Measurements from ENCODE around the gene PGRMC2.
"Not testable (repeated sequence)": the region's sequence is repeated elsewhere in the genome, so short reads cannot be mapped to it uniquely, and the experiment has no call there.

PGRMC2 gene

DNA sequence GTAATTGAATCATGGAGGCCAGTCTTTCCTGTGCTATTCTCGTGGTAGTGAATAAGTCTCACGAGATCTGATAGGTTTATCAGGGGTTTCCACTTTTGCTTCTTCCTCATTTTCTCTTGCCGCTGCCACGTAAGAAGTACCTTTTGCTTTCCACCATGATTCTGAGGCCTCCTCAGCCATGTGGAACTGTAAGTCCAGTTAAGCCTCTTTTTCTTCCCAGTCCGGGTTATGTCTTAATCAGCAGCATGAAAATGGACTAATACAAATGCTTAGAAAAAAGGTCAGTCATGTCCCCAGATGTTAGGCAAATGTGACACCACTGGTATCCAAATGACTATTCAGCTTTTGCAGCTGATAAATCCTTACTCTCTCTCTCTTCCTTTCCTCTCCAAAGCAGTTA lies 42.2 kb downstream of the PGRMC2 start:
- not testable (repeated sequence) for DNase-seq; H3K27me3 ChIP-seq (ENCODE audit: control insufficient read depth in 1 of 2, insufficient read depth in 1 of 2, low read length in 2 of 2); H3K18ac ChIP-seq (ENCODE audit: low read depth in 1 of 2, low read length in 2 of 2); H3K4me3 ChIP-seq (ENCODE audit: insufficient read depth in 1 of 2, low read depth in 1 of 2, low read length in 2 of 2); H3K4me2 ChIP-seq (ENCODE audit: low read length, poor library complexity, severe bottlenecking); H3K79me1 ChIP-seq (replicated peaks; ENCODE audit: low read length, poor library complexity, severe bottlenecking); H3K27ac ChIP-seq (ENCODE audit: low read length, poor library complexity, severe bottlenecking); H2BK15ac ChIP-seq (ENCODE audit: low read depth, poor library complexity, severe bottlenecking); H2BK12ac ChIP-seq (ENCODE audit: low read length in 2 of 2); H4K8ac ChIP-seq (ENCODE audit: low read length); H3K36me3 ChIP-seq (ENCODE audit: control insufficient read depth in 1 of 2, insufficient read depth in 2 of 2, low read depth in 1 of 2, low read length in 2 of 2); H2AFZ ChIP-seq (ENCODE audit: low read depth, low read length); H2BK5ac ChIP-seq (ENCODE audit: low read depth, low read length, poor library complexity, severe bottlenecking); H3K9ac ChIP-seq (ENCODE audit: low read length); H2BK120ac ChIP-seq (ENCODE audit: low read depth, low read length); H4K91ac ChIP-seq (ENCODE audit: low read length); H3K23ac ChIP-seq (ENCODE audit: low read length in 2 of 2); H3K14ac ChIP-seq (ENCODE audit: low read length in 2 of 2); H2AK5ac ChIP-seq (ENCODE audit: low read length, severe bottlenecking); H3K4ac ChIP-seq (ENCODE audit: low read depth in 1 of 2, low read length in 2 of 2)
- peaks cover 22% of the 10 kb centered on the region for H3K9me3 ChIP-seq (ENCODE audit: control insufficient read depth, low read length)
- peaks cover 10% of the 10 kb centered on the region for H3K4me1 ChIP-seq (ENCODE audit: control insufficient read depth, insufficient read depth, low read depth, low read length)
- 90% methylated on average over 5 of the region's 5 CpGs for WGBS

DNA sequence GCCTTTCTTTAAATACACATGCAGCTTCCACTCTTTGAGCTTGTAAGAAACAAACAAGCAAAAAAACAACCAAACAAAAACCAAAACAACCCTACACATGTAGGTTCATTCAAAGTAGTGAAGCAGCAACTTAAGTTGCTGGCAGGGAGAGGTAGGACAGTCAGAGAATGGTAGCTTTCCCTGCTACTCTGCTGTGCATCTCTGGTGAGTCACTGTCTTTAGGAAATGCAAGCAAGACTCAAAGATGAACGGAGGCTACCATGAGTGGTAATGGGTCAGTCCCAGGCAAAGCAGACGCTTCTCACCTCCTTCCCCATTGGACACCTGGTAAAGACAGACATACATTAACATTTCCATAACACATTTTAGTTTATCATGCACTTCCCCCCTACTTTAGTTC lies 43.2 kb downstream of the PGRMC2 start:
- H3K4me1 ChIP-seq (ENCODE audit: control insufficient read depth, insufficient read depth, low read depth, low read length), result peaks cover 12% of the 10 kb centered on the region
- no peak overlapping the region for H3K4me3 ChIP-seq (ENCODE audit: insufficient read depth in 1 of 2, low read depth in 1 of 2, low read length in 2 of 2)
- H3K18ac ChIP-seq (ENCODE audit: low read depth in 1 of 2, low read length in 2 of 2), result no peak overlapping the region
- no peak overlapping the region for H2BK15ac ChIP-seq (ENCODE audit: low read depth, poor library complexity, severe bottlenecking)
- 57% methylated on average over 2 of the region's 2 CpGs for WGBS
- no peak overlapping the region for H3K27ac ChIP-seq (ENCODE audit: low read length, poor library complexity, severe bottlenecking)
- H3K4ac ChIP-seq (ENCODE audit: low read depth in 1 of 2, low read length in 2 of 2), result no peak overlapping the region
- no peak overlapping the region for H3K9ac ChIP-seq (ENCODE audit: low read length)
- no peak overlapping the region for H3K4me2 ChIP-seq (ENCODE audit: low read length, poor library complexity, severe bottlenecking)
- no peak overlapping the region for H2BK120ac ChIP-seq (ENCODE audit: low read depth, low read length)
- no peak overlapping the region for H2AFZ ChIP-seq (ENCODE audit: low read depth, low read length)
- H3K23ac ChIP-seq (ENCODE audit: low read length in 2 of 2), result no peak overlapping the region
- no peak overlapping the region for H2BK5ac ChIP-seq (ENCODE audit: low read depth, low read length, poor library complexity, severe bottlenecking)
- H3K79me1 ChIP-seq (replicated peaks; ENCODE audit: low read length, poor library complexity, severe bottlenecking), result peaks cover 2% of the 10 kb centered on the region
- H3K14ac ChIP-seq (ENCODE audit: low read length in 2 of 2), result no peak overlapping the region
- peaks cover 17% of the 10 kb centered on the region for H3K9me3 ChIP-seq (ENCODE audit: control insufficient read depth, low read length)
- H4K8ac ChIP-seq (ENCODE audit: low read length), result no peak overlapping the region
- no peak overlapping the region for H2BK12ac ChIP-seq (ENCODE audit: low read length in 2 of 2)
- no peaks in the 10 kb centered on the region for H3K36me3 ChIP-seq (ENCODE audit: control insufficient read depth in 1 of 2, insufficient read depth in 2 of 2, low read depth in 1 of 2, low read length in 2 of 2)
- H2AK5ac ChIP-seq (ENCODE audit: low read length, severe bottlenecking), result no peak overlapping the region
- DNase-seq, result peak; percentile 30
- no peak overlapping the region for H4K91ac ChIP-seq (ENCODE audit: low read length)
- H3K27me3 ChIP-seq (ENCODE audit: control insufficient read depth in 1 of 2, insufficient read depth in 1 of 2, low read length in 2 of 2), result no peaks in the 10 kb centered on the region

DNA sequence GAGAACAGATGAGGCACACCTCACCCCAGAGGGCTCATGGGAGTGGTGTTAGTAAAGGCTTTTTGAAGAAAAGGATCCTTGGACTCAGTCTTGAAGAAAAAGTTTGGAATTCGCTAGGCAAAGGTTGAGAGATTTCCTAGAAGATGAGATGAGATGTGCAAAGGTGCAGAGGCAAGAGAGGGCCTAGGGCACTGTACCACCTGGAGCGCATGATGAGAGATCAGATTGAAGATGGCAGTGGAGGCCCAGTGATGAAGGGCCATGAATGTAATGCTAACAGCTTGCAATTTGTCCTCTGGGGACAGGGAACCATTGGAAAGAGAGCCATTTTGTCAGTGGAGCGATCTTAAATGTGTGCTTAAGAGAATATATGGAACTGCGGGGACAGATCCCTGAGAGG lies 45.0 kb downstream of the PGRMC2 start:
- H2BK12ac ChIP-seq (ENCODE audit: low read length in 2 of 2), result peak overlapping the region in 1 of 2 experiments; percentile 37
- no peak overlapping the region for H2BK15ac ChIP-seq (ENCODE audit: low read depth, poor library complexity, severe bottlenecking)
- H2BK5ac ChIP-seq (ENCODE audit: low read depth, low read length, poor library complexity, severe bottlenecking), result peak overlapping the region; percentile 36
- no peak overlapping the region for H2AFZ ChIP-seq (ENCODE audit: low read depth, low read length)
- peaks cover 2% of the 10 kb centered on the region for H3K79me1 ChIP-seq (replicated peaks; ENCODE audit: low read length, poor library complexity, severe bottlenecking)
- H2AK5ac ChIP-seq (ENCODE audit: low read length, severe bottlenecking), result peak overlapping the region; percentile 92
- no peak overlapping the region for H2BK120ac ChIP-seq (ENCODE audit: low read depth, low read length)
- no peak overlapping the region for H3K23ac ChIP-seq (ENCODE audit: low read length in 2 of 2)
- no peak overlapping the region for H3K9ac ChIP-seq (ENCODE audit: low read length)
- no peaks in the 10 kb centered on the region for H3K27me3 ChIP-seq (ENCODE audit: control insufficient read depth in 1 of 2, insufficient read depth in 1 of 2, low read length in 2 of 2)
- no peaks in the 10 kb centered on the region for H3K36me3 ChIP-seq (ENCODE audit: control insufficient read depth in 1 of 2, insufficient read depth in 2 of 2, low read depth in 1 of 2, low read length in 2 of 2)
- H3K4me1 ChIP-seq (ENCODE audit: control insufficient read depth, insufficient read depth, low read depth, low read length), result peaks cover 12% of the 10 kb centered on the region
- WGBS, result 97% methylated on average over 4 of the region's 4 CpGs
- H3K18ac ChIP-seq (ENCODE audit: low read depth in 1 of 2, low read length in 2 of 2), result no peak overlapping the region
- no peak overlapping the region for H3K4me2 ChIP-seq (ENCODE audit: low read length, poor library complexity, severe bottlenecking)
- no peak overlapping the region for H4K8ac ChIP-seq (ENCODE audit: low read length)
- H4K91ac ChIP-seq (ENCODE audit: low read length), result no peak overlapping the region
- no peak overlapping the region for H3K4ac ChIP-seq (ENCODE audit: low read depth in 1 of 2, low read length in 2 of 2)
- DNase-seq, result no peak
- H3K27ac ChIP-seq (ENCODE audit: low read length, poor library complexity, severe bottlenecking), result peak overlapping the region; percentile 80
- no peak overlapping the region for H3K4me3 ChIP-seq (ENCODE audit: insufficient read depth in 1 of 2, low read depth in 1 of 2, low read length in 2 of 2)
- no peak overlapping the region for H3K14ac ChIP-seq (ENCODE audit: low read length in 2 of 2)
- H3K9me3 ChIP-seq (ENCODE audit: control insufficient read depth, low read length), result peaks cover under 1% of the 10 kb centered on the region

DNA sequence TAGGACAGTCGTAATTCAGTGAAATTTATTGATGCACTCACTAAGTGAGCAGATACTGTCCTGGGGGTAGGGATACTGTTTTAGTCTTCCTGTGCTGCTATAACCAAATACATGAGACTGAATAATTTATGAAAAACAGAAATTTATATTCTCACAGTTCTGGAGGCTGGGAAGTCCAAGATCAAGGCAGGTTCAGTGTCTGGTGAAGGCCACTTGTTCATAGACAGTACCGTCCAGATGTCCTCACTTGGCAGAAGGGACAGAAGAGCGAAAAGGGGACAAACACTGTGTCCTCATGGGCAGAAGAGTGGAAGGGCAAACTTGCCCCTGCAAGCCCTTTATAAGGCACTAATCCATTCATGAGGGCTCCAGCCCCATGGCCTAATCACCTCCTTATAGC lies 45.6 kb downstream of the PGRMC2 start:
- Histone ChIP-seq H3K27ac (ENCODE audit: low read length, poor library complexity, severe bottlenecking) (peak overlapping the region; percentile 80), H2BK5ac (ENCODE audit: low read depth, low read length, poor library complexity, severe bottlenecking) (no peak overlapping the region), H3K9me3 (ENCODE audit: control insufficient read depth, low read length) (no peaks in the 10 kb centered on the region), H3K14ac (ENCODE audit: low read length in 2 of 2) (no peak overlapping the region), H3K4me2 (ENCODE audit: low read length, poor library complexity, severe bottlenecking) (no peak overlapping the region), H3K4me3 (ENCODE audit: insufficient read depth in 1 of 2, low read depth in 1 of 2, low read length in 2 of 2) (no peak overlapping the region), H3K18ac (ENCODE audit: low read depth in 1 of 2, low read length in 2 of 2) (no peak overlapping the region), H2BK12ac (ENCODE audit: low read length in 2 of 2) (peak overlapping the region; percentile 37 to 67), H3K79me1 (replicated peaks; ENCODE audit: low read length, poor library complexity, severe bottlenecking) (peaks cover 2% of the 10 kb centered on the region), H3K9ac (ENCODE audit: low read length) (peak overlapping the region; percentile 75), H2BK120ac (ENCODE audit: low read depth, low read length) (no peak overlapping the region), H2BK15ac (ENCODE audit: low read depth, poor library complexity, severe bottlenecking) (no peak overlapping the region), H2AFZ (ENCODE audit: low read depth, low read length) (no peak overlapping the region), H3K4ac (ENCODE audit: low read depth in 1 of 2, low read length in 2 of 2) (no peak overlapping the region), H4K8ac (ENCODE audit: low read length) (no peak overlapping the region), H4K91ac (ENCODE audit: low read length) (no peak overlapping the region), H3K4me1 (ENCODE audit: control insufficient read depth, insufficient read depth, low read depth, low read length) (peaks cover 12% of the 10 kb centered on the region), H3K36me3 (ENCODE audit: control insufficient read depth in 1 of 2, insufficient read depth in 2 of 2, low read depth in 1 of 2, low read length in 2 of 2) (no peaks in the 10 kb centered on the region), H2AK5ac (ENCODE audit: low read length, severe bottlenecking) (peak overlapping the region; percentile 92), H3K23ac (ENCODE audit: low read length in 2 of 2) (no peak overlapping the region), H3K27me3 (ENCODE audit: control insufficient read depth in 1 of 2, insufficient read depth in 1 of 2, low read length in 2 of 2) (no peaks in the 10 kb centered on the region)
- DNase-seq, result no peak
- WGBS, result 89% methylated on average over 3 of the region's 3 CpGs
